GM12875 (cell line): Measurements from ENCODE around the gene ESPNL.
"Not testable (repeated sequence)": the region's sequence is repeated elsewhere in the genome, so short reads cannot be mapped to it uniquely, and the experiment has no call there.

ENCODE experiments used
- H3K4me3 ChIP-seq: one replicate; pipeline ENCODE4 v1.5.1; 2011; ENCODE audit warnings: low read depth, low read length, control low read depth
- CTCF ChIP-seq: IDR thresholded peaks from 2 replicates; pipeline ENCODE4 v1.5.1; 2011; ENCODE audit warnings: low read depth, mild to moderate bottlenecking, control low read depth, inconsistent platforms, low read length, moderate library complexity, borderline replicate concordance; ENCODE audit not compliant: insufficient read depth

The ESPNL gene

GRCh38 chr2:238114331-238114841, 14.2 kb downstream of the ESPNL start:
- no peak for TF ChIP-seq CTCF

GRCh38 chr2:238114851-238115660, 14.9 kb downstream of the ESPNL start:
- H3K4me3 ChIP-seq, result no peak overlapping the region
- no peak for TF ChIP-seq CTCF

More at GRCh38 chr2:238114331-238114841, 14.2 kb downstream of the ESPNL start:
- no peak overlapping the region for H3K4me3 ChIP-seq

GRCh38 chr2:238115709-238116108, 15.6 kb downstream of the ESPNL start:
- H3K4me3 ChIP-seq, result not testable (repeated sequence)

GRCh38 chr2:238116298-238117198, 16.4 kb downstream of the ESPNL start:
- no peak overlapping the region for H3K4me3 ChIP-seq
- no peak for TF ChIP-seq CTCF

GRCh38 chr2:238117199-238118154, 17.3 kb downstream of the ESPNL start:
- H3K4me3 ChIP-seq, result no peak overlapping the region
- TF ChIP-seq CTCF, result no peak

GRCh38 chr2:238119756-238120462, 19.8 kb downstream of the ESPNL start:
- H3K4me3 ChIP-seq, result no peak overlapping the region
- TF ChIP-seq CTCF, result no peak
